Fibroblast of skin of left quadriceps (primary cell): ENCODE results near the gene NEGR1.

Source experiments
- DNase-seq, 2 experiments: peaks; one replicate each; pipeline ENCODE4 v3.0.0-alpha.2; 2013; ENCODE audit warnings: low read depth in 2 of 2

Gene NEGR1

DNA sequence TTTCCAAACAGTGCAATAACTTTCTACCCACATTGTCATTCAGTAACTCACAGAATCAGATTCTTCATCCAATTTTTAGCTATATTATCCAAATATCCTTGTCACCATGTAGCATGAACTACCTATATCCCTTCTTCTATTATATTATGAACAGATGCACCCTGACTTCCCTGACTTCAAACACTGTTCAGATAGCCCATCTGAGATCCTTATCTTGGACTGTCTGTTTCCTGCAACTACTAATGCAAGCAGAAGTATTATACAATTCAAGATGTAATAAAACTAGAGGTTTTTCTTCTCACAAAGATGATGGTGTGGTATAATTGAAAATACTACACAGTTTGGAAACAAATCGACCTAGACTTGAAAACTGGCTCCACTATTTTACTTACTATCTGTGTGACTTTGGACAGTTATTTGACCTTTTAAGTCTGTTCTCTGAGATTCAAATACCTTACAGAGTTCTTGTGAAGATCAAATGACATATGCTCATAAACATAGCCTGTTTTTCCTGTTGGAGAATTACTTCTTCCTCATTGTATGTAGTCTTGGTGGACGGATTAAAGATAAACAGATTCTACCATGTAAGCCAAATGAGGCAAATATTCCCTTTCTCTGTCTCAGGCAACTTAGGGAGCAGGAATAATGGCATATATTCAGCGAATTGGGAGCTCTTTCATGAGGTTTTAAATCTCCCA is 793.6 kb downstream of the NEGR1 start:
- no peak for DNase-seq

DNA sequence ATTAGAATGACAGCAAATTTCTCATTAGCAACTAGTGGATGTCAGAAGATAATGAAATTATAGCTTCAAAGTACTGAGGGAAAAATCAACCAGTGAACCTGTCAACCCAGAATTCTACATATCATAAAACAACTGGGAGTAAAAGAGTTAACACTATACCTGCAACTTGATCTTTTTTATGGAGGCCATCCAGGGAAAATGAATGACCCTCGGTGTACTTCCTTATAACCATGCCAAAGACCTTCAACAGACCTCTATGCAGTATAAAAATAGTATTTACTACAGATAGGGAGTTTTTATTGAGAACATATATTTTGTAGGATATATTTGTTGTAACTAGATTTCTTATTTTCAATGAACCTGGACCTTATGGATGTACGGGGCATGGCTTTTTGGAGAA is 809.0 kb downstream of the NEGR1 start:
- DNase-seq: no peak

DNA sequence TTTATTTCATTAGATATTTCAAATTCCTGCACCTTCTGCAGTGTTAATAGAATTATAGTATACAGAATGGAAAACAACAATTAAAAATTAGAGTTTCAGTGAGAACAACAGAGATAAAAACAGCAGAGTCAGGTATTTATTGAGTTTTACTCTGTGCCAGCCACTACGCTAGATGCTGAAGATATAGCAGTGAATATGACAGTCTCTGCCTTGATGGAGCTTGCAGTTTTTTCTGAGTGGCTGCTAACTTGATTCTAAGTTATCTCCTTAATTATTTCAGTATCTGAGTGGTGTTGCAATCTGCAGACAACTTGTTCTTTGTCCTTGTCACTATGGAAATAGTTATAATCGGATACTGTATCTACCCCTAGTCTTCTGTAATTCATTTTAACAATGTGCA is 817.2 kb downstream of the NEGR1 start:
- DNase-seq: no peak

DNA sequence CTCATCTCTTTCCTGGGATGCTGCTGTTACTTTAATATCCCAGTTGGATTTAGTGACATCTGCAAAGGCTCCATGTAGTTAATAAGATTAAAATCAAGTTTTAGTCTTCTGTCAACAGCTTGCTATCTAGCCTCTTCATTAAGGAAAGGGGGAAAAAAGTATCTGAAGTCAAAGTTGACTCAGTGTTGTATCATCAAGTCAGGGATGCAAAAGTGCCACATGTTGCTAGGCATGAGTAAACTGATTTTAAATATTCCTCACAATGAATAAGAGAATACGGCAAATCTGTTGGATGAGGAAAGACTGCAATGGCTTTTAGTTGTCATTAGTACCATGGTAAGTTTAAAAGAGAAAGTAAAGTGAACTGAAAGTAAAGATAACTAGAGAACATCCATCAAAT is 818.3 kb downstream of the NEGR1 start:
- no peak for DNase-seq

DNA sequence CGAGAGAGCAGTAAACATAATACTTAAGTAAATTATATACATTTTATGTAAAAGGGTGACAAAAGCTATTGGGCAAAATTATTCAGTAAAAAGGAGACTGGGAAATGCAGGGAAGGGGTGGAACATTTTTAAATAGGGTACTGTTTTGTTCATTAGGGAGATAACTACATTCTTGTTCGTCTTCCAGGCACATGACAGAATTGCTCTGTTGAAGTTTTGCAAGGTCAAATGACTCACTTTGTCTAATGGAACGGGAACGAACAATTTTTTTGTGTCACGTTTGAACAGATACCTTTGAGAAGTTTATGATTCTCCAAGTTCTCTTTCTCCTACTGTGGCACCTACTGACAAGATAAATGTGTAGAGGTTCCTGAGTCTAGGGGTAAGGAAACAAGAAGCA is 819.2 kb downstream of the NEGR1 start:
- no peak for DNase-seq

DNA sequence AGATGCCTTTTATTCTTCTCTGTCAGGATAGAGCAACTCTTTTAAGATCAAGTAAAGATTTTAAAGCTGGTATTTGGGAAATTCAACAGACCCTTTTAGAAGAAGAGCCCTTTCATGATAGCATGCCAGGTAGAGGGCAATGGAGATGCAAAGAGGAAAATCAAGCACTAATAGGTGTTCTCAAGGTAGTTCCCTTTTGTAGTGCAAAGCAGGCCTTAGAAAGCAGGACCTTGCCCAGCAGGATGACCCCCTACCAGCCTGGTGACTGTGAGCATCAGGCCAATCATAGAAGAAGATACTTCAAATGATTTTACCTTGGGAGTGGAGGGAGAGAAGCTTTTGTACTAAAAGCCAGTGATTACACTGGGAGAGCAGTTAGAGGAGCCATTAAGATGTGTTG is 820.1 kb downstream of the NEGR1 start:
- no peak for DNase-seq

DNA sequence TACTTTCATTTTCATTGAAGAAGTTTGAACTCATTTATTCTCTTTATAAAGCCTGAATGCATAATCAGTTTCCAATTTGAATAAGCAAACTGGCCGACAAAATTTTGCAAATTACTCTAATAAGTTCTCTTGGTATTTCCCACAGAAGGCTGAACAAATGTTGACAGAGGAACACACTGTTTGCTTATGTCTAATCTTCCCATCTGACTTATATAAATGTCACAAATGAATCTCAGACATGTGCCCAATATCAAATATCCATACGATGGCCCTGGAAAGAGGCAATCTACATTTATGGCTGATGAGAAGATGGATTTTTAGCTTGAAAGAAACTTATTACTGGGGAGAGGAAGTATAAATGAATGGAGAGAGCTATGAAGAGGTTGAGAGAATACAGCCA is 820.9 kb downstream of the NEGR1 start:
- DNase-seq: no peak

DNA sequence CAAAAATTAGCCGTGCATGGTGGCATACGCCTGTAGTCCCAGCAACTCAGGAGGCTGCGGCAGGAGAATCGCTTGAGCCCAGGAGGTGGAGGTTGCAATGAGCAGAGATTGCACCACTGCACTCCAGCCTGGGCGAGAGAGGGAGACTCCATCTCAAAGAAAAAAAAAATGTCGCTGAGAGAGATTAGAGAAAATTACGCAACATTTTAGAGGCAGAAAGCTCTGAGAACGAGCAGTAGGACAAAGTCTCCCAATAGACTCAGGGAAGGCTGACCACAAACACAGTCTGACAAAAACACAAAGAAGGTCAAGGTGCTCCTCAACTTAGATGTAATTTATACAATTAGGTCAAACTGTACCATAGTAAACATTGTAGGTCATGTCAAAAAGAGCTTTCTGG is 833.9 kb downstream of the NEGR1 start:
- no peak for DNase-seq

DNA sequence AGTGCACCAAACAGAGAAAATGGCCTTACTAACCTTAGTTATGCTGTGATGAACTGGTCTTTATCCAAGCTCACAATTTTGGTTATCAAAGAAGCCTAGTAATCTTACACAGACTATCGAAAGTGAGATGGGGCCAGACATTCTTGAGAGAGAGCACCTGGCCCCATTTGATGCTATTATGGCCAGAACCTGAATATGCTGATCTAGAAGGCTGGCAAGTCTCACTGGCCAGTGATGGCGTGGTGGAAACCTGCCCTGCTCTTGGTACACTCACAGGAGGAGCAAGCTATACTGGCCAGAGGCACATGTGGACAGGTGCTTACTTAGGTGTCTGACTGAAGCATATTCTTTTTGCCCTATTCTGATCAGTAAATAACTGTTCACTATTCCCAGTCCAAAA is 843.7 kb downstream of the NEGR1 start:
- DNase-seq: no peak

DNA sequence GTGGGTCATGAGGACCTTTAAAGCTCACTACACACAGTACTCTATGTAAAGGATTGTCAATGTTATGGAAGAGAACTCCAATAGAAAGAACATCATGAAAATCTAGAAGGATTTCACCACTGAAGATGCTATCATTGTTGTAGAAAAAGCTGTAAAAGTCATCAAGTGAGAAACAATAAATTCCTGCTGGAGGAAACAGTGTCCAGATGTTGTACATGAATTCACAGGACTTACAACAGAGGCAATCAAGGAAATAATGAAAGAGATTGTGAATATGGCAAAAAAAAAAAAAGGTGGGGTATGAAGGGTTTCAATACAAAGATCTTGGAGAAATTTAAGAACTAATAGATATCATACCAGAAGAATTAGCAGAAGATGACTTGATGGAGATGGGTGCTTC is 846.4 kb downstream of the NEGR1 start:
- no peak for DNase-seq

DNA sequence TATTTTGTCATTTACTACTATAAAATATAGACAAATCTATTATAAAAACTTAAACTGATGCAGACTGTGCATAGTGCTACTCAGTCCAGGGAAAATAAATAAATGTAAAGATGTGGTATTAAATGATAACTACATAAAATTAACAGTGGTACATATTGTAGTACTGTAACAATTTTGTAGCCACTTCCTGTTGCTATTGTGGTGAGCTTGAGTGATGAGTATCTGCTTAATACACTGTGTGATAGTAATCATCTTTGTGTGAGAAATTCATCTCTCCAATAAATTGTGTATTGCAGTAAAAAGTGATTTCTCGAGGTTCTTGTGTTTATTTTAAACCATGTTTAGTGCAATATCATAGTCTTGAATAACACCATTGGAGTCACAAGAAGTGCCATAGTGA is 848.1 kb downstream of the NEGR1 start:
- DNase-seq: no peak

DNA sequence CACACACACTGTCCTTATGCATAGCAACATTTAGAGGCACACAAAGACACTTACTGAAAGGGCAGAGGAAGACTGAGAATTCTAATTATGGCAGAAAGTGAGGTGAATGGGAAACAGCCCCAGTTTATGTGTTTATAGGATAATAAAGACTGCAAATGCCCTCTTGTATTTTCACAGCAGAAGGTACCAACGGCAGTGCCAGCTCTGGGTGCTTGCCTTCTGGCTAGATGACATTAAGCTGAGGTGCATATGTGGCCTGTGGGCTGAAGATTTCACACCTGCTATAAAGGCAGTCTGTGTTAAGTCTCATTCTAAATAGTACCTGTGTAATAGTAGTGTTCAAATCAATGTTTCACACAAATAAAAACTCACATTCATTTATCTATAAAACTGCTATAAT is 854.3 kb downstream of the NEGR1 start:
- DNase-seq: no peak

DNA sequence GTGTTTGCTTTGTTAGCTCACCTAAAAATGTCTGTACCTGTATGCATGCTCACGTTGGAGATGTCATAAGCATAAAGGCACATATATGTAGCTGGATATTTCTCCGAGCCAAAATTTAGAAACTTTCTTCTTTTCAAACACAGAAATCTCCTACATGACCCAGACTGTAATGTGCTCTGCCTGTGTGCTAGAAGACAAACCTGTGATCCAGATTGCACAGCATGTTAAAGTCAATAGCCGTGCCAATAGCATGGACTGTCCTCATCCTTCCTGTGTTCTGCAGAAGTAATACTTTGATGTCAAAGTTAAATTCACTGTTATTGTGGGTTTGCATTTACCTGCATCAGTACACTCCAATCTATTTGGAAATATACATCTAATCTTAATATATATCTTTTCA is 855.3 kb downstream of the NEGR1 start:
- no peak for DNase-seq

DNA sequence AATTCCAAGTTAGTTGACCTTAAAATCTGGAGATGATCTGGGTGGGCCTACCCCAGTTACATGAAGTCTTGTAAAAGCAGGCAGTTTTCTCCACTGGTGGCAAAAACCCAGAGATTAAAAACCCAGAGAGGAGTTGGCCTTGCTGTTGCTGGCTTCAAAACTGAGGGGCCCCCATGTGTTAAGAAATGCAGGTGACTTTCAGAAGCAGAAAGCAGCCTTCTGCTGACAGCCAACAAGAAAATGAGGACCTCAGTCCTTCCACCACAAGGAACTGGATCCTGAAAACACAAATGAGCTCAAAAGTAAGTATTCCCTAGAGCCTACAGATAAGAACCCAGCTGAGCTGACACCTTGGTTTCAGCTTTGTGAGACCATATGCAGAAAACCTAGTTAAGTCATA is 857.8 kb downstream of the NEGR1 start:
- no peak for DNase-seq

DNA sequence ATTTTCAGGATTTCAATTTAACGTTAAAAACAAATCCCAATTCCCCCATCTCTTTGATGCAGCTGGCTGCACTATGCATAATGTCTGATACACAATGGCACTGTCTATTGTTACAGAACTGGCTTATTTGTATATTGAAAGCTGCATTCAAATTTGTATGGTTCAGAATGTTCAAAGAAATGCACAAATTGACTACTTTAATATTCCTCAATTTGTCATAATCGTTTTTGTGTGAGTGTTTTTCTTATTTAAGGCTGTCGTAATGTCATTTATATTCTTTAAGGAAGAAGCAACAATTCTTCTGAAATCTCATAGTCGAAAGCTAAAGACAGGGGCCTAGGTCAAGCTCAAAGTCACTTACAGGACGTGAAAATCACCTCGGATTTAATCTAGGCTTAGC is 860.1 kb downstream of the NEGR1 start:
- no peak for DNase-seq

DNA sequence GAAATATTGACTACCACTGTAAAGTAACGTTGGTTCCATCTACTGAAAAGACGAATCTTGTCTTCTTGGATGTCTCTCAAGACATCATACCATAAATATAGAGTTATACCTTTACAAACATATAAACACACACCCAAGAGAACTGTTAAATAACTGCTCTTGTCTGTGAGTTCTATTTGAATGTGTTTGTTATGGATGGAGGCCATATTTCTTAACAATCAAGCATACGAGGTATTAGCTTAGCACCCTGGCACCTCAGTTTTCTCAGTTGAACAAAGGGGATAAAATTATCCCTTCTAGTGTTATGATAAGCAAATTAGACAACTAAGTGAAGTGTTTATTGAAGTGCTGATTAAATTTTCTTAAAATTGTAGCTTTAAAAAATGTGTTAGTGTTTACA is 864.9 kb downstream of the NEGR1 start:
- no peak for DNase-seq

DNA sequence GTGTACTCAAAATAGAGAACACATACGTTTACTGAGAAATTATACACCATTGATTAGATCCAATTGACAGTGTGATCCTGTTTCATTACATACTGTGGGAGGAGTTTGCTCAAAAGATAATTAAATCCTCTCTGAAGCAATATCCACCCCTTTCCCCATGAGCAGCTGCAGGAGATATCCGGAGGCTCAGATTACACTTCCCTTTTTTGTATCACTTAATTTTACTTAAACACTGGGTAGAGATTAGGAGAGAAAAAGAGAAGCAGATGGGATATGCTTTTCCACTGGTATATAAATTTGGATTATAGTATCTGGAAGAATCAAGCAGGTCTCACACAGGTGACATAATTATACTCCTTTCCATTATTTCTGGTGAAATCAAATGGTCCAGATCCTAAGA is 868.2 kb downstream of the NEGR1 start:
- DNase-seq: no peak

DNA sequence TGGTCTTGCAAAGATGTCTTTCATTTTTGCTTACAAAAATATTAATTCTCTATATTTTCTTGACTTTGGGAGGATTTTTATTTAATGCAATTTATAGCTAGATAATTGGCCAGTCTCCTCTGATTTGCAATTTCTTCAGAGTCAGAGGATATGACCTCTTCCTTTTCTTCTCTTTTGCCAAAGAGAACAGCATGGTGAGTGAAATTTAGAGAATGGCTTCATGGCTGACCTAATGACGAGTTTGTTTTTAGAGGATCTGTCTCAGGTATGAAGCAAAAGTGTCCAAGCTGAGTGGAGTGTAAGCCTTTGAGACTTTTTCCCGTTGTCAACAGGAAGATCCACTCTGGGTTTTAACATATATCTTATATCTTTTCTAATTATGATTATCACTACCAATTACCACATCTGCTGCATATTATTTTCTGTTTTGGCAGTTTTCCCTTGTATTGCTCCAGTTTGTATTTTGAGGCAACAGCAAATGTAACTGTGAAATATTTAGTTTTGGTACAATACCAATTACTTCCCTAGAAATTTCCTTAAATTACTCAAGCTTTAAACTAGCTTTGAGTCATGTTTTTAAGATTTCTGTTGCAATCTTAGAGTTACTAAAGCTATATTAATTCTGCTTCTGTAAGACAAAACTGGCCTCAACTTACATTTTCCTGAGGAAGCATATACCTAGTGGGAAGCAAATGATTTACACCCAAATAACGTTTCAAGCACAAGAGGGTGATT is 868.7 kb downstream of the NEGR1 start:
- DNase-seq: peak; percentile 22 to 35

DNA sequence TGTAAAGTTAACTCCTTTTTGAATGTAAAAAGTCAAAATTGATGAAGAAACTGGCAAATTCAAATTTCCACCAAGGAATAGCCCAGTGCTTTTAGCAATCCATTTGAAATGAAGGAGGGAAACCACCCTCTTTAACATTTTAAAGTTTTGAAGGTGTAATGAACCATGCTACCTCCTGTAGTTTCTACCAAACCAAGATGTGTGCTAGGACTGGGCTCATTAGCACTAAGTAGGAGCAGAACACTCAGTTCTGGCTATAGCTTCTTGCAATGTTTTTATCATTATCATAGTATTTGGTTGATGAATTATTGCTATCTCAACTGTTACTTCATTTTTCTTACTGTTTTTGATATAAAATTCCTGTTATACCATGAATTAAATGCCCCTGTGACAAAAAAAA is 882.3 kb downstream of the NEGR1 start:
- DNase-seq: no peak

DNA sequence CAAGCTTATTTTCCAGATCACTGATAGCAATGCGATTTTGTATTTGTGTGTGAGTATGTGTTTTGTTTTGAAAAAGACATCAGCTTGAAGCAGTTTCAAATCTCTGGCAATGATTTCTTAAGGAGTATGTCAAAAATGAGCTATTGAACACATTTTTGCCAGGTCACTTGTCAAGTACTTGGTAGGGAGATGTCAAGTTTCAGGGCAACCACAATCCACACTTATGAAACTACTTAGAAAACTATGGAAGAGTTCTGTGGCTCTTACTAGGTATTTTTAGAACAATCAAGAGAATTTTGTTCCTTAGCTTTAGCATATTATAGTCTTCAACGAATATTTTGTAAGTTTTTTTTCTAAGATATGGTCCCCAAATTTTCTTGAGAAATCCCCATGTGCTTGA is 882.7 kb downstream of the NEGR1 start:
- no peak for DNase-seq

DNA sequence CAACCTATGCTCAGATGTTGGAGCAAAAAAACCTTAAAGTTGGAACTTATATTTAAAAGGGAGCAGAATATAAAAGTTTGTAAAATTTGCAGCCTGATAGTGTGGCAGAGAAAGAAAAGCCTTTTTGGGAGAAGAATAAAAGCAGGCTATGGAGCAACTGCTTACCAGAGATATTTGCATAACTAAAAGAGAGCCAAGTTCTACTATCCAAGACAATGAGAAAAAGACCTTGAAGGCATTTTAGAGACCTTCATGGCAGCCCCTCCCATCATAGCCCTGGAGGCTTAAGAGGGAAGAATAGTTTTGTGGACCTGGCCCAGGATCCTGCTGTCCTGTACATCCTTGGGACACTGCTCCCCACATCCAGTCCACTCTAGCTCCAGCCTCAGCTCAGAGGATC is 889.0 kb downstream of the NEGR1 start:
- no peak for DNase-seq

DNA sequence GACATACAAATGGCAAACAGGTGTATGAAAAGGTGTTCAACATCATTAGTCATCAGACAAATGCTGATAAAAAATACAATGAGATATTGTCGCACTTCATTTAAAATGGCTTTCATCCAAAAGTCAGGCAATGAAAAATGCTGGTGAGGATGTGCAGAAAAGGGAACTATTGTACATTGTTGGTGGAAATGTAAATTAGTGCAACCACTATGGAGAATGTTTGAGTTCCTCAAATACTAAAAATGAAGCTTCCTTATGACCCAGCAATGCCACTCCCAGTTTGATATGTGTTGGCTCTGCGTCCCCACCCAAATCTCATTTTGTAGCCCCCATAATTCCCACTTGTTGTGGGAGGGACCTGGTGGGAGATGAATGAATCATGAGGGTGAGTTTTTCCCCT is 891.8 kb downstream of the NEGR1 start:
- DNase-seq: no peak

DNA sequence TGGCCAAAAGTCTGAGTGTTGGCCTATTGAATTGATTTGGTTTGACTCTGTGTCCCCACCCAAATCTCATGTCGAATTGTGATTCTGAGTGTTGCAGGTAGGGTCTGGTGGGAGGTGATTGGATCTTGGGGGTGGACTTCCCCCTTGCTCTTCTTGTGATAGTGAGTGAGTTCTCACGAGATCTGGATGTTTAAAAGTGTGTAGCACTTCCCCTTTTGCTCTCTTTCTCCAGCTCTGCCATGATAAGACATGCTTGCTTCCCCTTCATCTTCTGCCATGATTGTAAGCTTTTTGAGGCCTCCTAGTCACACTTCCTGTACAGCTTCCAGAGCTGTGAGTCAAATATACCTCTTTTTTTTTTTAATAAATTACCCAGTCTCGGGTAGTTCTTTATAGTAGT is 904.5 kb downstream of the NEGR1 start:
- no peak for DNase-seq

DNA sequence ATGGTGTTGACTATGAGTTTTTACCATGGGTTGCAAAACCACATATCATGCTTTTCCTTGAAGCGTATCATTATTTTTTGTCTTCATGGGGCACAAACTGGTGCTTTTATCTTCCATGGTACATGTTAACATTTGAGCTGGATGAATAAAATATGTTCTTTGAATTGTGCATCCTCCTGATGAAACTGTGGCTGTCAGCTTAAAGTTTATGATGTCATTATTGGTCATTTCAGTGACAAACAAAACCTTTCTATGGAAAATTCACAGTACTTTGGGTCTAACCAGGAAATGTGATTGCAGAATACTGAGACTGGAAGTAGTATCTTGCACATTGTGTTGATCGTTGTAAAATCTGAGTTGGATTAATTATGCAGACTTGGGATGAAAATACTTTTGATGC is 909.8 kb downstream of the NEGR1 start:
- no peak for DNase-seq
